HCT116 (cell line): Measurements from ENCODE around the gene TMEM51. TPM values are rescaled to one million over a fixed set of nuclear protein-coding genes. Genes with fewer than 3 reads are reported as not detected.

Experiments used
- ATAC-seq: fragments of 200-7000 bp; cut with Tn5 transposase; 2 replicates; pipeline ENCODE4 v1.9.1; 2020; ENCODE audit warnings: mild to moderate bottlenecking, moderate library complexity
- BruUV-seq: library from RNA; stranded (reverse); fragments of 400-500 nt; replicated peaks from 2 replicates; lab custom pipeline; 2021; lab: Mats Ljungman, UMichigan
- CTCF ChIA-PET: fragments of 300-600 bp; sonication (Branson Sonifier 250); formaldehyde crosslinking; loops from one replicate; lab custom pipeline; 2021; ENCODE audit warnings: antibody characterized with exemption; lab: Charles Lee
- POLR2A ChIA-PET: fragments of 300-600, 350-600 bp; sonication (Branson Sonifier 250); formaldehyde crosslinking; loops from one replicate; lab custom pipeline; 2021; ENCODE audit warnings: antibody characterized with exemption; lab: Charles Lee
- RAD21 ChIA-PET, 2 experiments: fragments of 300-600 bp; sonication (Branson Sonifier 250); formaldehyde crosslinking; loops; one replicate each; lab custom pipeline; 2023; ENCODE audit warnings: low total read pairs in 2 of 2; ENCODE audit not compliant: uncharacterized antibody in 2 of 2, unreplicated experiment in 2 of 2, low non-redundant PET in 1 of 2; lab: Charles Lee
- DNase-seq: peaks from one replicate; pipeline ENCODE4 v3.0.0-alpha.2; 2010; ENCODE audit warnings: low read depth, low spot score
- H2AFZ ChIP-seq: fragments of 200-600 bp; shearing (Covaris generic), sonication (generic); 2 replicates; pipeline ENCODE4 v1.6.1; 2017; ENCODE audit warnings: low read depth, mixed run types, mixed read lengths, antibody characterized with exemption, low read length; ENCODE audit not compliant: poor library complexity, severe bottlenecking
- H3K27ac ChIP-seq: 2 replicates; pipeline ENCODE4 v1.5.1; 2012; ENCODE audit warnings: low read depth, low read length
- H3K27me3 ChIP-seq: fragments of 200-600 bp; sonication (generic); 2 replicates; pipeline ENCODE4 v1.6.1; 2016; ENCODE audit warnings: mixed run types, low read length, mixed read lengths; ENCODE audit not compliant: insufficient read depth
- H3K36me3 ChIP-seq, 2 experiments: fragments of 200-500 bp in 1 of 2; fragments of 200-600 bp in 1 of 2; sonication (Bioruptor generic) in 1 of 2; sonication (generic) in 1 of 2; 2 replicates each; pipeline versions ENCODE4 v1.5.1 to v1.6.1; 2014 to 2016; ENCODE audit warnings: low read length in 2 of 2, inconsistent platforms in 1 of 2, mixed read lengths in 1 of 2, mixed run types in 1 of 2; ENCODE audit not compliant: insufficient read depth in 2 of 2, control insufficient read depth in 1 of 2
- H3K4me1 ChIP-seq, 2 experiments: fragments of 200-600 bp in 1 of 2; sonication (generic) in 1 of 2; 2 replicates each; pipeline versions ENCODE4 v1.5.1 to v1.6.1; 2012 to 2017; ENCODE audit warnings: low read length in 2 of 2, inconsistent platforms in 1 of 2, mild to moderate bottlenecking in 1 of 2, mixed read lengths in 1 of 2, mixed run types in 1 of 2, moderate library complexity in 1 of 2; ENCODE audit not compliant: insufficient read depth in 2 of 2, control insufficient read depth in 1 of 2
- H3K4me2 ChIP-seq: fragments of 200-600 bp; sonication (generic); 2 replicates; pipeline ENCODE4 v1.6.1; 2017; ENCODE audit warnings: mixed run types, low read length, mixed read lengths
- H3K4me3 ChIP-seq, 2 experiments: fragments of 200-600 bp in 1 of 2; sonication (generic) in 1 of 2; replicated peaks in 1 of 2; 2 replicates each; pipeline ENCODE4 v1.5.1; 2011 to 2016; ENCODE audit warnings: low read length in 2 of 2, control low read depth in 1 of 2, low read depth in 1 of 2, mild to moderate bottlenecking in 1 of 2, mixed read lengths in 1 of 2, mixed run types in 1 of 2
- H3K79me2 ChIP-seq: fragments of 200-600 bp; sonication (generic); 2 replicates; pipeline ENCODE4 v1.6.1; 2017; ENCODE audit warnings: mild to moderate bottlenecking, mixed run types, low read length, moderate library complexity, mixed read lengths; ENCODE audit not compliant: insufficient read depth
- H3K9ac ChIP-seq: fragments of 200-600 bp; sonication (generic); 2 replicates; pipeline ENCODE4 v1.6.1; 2016; ENCODE audit warnings: low read length, mixed read lengths
- H3K9me2 ChIP-seq: fragments of 200-600 bp; sonication (generic), shearing (Covaris generic); 2 replicates; pipeline ENCODE4 v1.6.1; 2017; ENCODE audit warnings: mixed run types, mild to moderate bottlenecking, moderate library complexity; ENCODE audit not compliant: insufficient read depth
- H3K9me3 ChIP-seq, 2 experiments: fragments of 200-500 bp in 1 of 2; fragments of 200-600 bp in 1 of 2; sonication (Bioruptor generic) in 1 of 2; sonication (generic) in 1 of 2; 2 replicates each; pipeline ENCODE4 v1.6.1; 2014 to 2017; ENCODE audit warnings: low read length in 2 of 2, mixed read lengths in 2 of 2, inconsistent platforms in 1 of 2, low read depth in 1 of 2, mild to moderate bottlenecking in 1 of 2, mixed run types in 1 of 2, moderate library complexity in 1 of 2; ENCODE audit not compliant: control insufficient read depth in 1 of 2, insufficient read depth in 1 of 2
- H4K20me1 ChIP-seq: fragments of 200-600 bp; sonication (generic), shearing (Covaris generic); 2 replicates; pipeline ENCODE4 v1.6.1; 2017; ENCODE audit warnings: mixed run types, mild to moderate bottlenecking, moderate library complexity; ENCODE audit not compliant: insufficient read depth
- JUND ChIP-seq: IDR thresholded peaks from 2 replicates; pipeline ENCODE4 v1.6.1; 2012
- POLR2A ChIP-seq: IDR thresholded peaks from 2 replicates; pipeline ENCODE4 v1.7.0; 2011; ENCODE audit warnings: borderline replicate concordance; ENCODE audit not compliant: insufficient read depth, insufficient read length; ENCODE audit errors: extremely low read depth
- REST ChIP-seq: IDR thresholded peaks from 2 replicates; pipeline ENCODE4 v1.6.1; 2012; ENCODE audit warnings: low read depth
- SRF ChIP-seq: IDR thresholded peaks from 2 replicates; pipeline ENCODE4 v1.6.1; 2012; ENCODE audit warnings: low read depth
- TCF7L2 ChIP-seq: IDR thresholded peaks from 2 replicates; pipeline ENCODE4 v1.7.0; 2011; ENCODE audit warnings: borderline replicate concordance, inconsistent platforms; ENCODE audit not compliant: insufficient read depth, insufficient read length; ENCODE audit errors: extremely low read depth
- intact Hi-C: fragments of 100-400 bp; cut with micrococcal nuclease; formaldehyde crosslinking; loops from 2 replicates; pipeline ENCODE4 v1.10.0; 2022
- total RNA-seq: library from RNA; stranded (reverse); gene quantifications from one replicate; pipeline ENCODE4 v1.2.1, GENCODE V29; 2021; ENCODE audit not compliant: unreplicated experiment

TMEM51 gene
- total RNA-seq, 1 experiment from 2014 or later = 16.6 TPM

GRCh38 chr1:15155888-15156741, 2.6 kb downstream of the TMEM51 start (continued):
- no peak for TF ChIP-seq REST
- TF ChIP-seq POLR2A = no peak
- TF ChIP-seq SRF = no peak
- TF ChIP-seq JUND = no peak

- no peaks in the 10 kb centered on the region; the same call in 1 of the 2 replicates for H4K20me1 ChIP-seq
- BruUV-seq = no TSS peak
- no peak overlapping the region for H3K4me2 ChIP-seq
Observed at GRCh38 chr1:15156807-15157380, 3.3 kb downstream of the TMEM51 start.

More at GRCh38 chr1:15156807-15157380, 3.3 kb downstream of the TMEM51 start:
- H3K36me3 ChIP-seq = no peaks in the 10 kb centered on the region
- H3K9me2 ChIP-seq = no peaks in the 10 kb centered on the region
- no peak for TF ChIP-seq TCF7L2
- TF ChIP-seq, all 23 proteins: peak for 0
- intact Hi-C loops = no loop called here
- no peak overlapping the region for H3K27ac ChIP-seq
- CTCF ChIA-PET = no interaction called here
- H3K27me3 ChIP-seq = no peaks in the 10 kb centered on the region
- H3K4me1 ChIP-seq = peaks cover 13 to 48% of the 10 kb centered on the region in 2 experiments; a peak in 3 of 4 replicates
- no peak for DNase-seq
- H3K9ac ChIP-seq = no peak overlapping the region
- RAD21 ChIA-PET = no interaction called here
- POLR2A ChIA-PET = no interaction called here
- H2AFZ ChIP-seq = no peak overlapping the region
- peaks cover 76% of the 10 kb centered on the region for H3K79me2 ChIP-seq
- H3K9me3 ChIP-seq = no peaks in the 10 kb centered on the region
- H3K4me3 ChIP-seq = no peak overlapping the region
- no peak for ATAC-seq
